Right renal pelvis (tissue), 4 donors: ENCODE data around the gene KRT71. TPM values are rescaled to one million over a fixed set of nuclear protein-coding genes. Genes with fewer than 3 reads are reported as not detected.

Source experiments
- DNase-seq, 4 donors: peaks; one replicate each; pipeline ENCODE4 v3.0.0-alpha.2; 2013; ENCODE audit warnings: low read depth in 4 of 4, low spot score in 3 of 4, missing footprints in 1 of 4
- polyA plus RNA-seq, 4 donors: library from polyadenylated mRNA; unstranded; fragments of 120-200 nt; gene quantifications; one replicate each; pipeline ENCODE4 v1.2.1, GENCODE V29; 2013; ENCODE audit not compliant: insufficient read length in 4 of 4

KRT71 gene
- polyA plus RNA-seq, 4 donors: not detected

DNA sequence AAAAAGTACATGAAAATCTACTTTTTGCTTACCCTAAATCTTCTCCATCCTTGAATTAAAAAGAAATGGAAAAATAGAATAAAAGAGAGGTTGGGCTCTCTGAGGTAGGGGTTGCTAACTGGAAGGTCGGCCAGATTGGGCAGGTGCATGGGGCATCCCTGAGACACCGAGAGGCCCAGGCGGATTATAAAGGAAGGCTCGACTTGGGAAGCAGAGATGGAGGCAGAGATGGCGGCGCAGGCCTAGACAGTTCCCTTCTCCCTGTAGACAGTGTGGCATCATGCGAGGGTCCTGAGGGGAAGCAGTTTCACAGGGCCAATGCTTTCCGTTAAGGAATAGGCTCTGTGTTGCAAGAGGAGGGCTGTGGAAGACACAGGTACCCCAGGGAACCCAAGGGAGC lies 24.4 kb upstream of the KRT71 start:
- DNase-seq: no peak

DNA sequence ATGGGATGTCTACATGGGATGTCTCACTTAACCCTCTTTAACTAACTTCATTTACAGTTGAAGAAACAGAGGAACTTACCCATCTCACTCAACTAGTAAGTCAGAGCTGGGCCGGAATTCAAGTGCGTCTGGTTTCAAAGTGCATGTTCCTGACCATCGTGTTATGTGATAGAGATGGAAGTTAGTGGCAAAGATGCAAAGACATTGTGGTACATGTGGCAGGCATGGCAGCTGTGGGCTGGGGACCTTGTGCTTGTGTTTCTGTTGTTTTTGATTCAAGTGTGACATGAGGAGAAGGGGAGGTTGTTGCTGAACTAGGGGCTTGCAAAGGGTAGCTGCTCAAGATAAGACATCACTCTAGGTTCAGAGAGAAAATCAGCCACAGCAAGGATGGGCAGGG lies 23.0 kb upstream of the KRT71 start:
- DNase-seq: no peak

DNA sequence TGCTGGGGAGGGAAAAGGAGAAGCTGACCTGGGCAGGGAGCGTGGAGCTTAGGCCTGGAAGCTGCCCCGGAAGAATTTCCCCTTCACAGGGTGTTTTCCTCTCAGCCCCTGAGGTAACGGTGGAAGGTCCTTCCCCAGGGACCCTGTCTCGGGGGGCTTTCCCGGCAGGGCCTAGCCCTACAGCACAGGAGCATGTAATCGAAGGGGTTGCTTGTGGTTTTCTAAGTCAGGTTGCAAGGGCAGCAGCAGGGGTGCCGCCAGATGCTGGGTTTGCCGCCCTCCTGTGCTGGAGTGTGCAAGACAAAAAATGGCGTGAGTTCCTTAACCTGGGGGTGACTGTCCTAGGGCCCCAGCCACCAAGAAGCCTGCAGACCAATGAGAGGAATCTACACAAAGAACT lies 22.3 kb upstream of the KRT71 start:
- DNase-seq: no peak

DNA sequence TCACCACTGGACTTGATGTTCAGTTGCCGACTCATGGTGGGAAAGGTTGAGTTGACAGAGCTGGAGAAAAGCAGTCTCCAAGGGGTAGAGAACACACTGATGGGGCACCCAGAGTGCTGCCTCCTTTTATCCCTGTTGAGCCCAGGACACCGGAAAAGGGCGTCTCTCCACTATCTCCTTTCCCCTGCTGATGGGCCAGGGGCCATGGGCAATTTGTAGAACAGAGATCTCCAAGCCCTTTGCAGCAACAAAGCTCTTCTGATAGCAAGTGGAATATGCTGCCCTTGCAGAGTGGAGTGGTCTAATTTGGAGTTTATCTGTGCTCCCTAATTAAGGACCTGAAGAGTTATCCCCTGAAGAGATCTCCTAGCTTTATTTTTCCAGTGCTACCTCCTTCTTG lies 20.8 kb upstream of the KRT71 start, which contains the start of gene KRT74:
TSS of gene KRT74 (minus strand) at position 101 of the 400 bp plus-strand sequence. CDS start at position 35, 66 bp downstream.
- DNase-seq: no peak

DNA sequence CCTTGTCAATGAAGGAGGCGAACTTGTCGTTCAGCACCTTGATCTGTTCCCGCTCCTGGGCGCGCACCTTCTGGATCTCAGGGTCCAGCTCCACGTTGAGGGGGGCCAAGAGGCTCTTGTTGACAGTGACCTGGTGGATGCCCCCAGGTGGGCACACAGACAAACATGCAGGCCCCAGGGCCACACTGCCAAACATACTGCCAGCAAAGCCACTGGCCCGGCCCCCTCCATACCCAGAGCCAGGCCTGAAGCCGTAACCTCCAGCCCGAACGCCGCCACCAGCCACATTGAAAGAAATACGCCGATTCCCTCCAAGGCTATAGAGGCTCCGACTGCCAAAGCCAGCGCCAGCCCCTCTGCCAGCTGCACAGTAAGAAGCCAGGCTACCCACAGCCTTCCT lies 20.4 kb upstream of the KRT71 start:
- no peak for DNase-seq

DNA sequence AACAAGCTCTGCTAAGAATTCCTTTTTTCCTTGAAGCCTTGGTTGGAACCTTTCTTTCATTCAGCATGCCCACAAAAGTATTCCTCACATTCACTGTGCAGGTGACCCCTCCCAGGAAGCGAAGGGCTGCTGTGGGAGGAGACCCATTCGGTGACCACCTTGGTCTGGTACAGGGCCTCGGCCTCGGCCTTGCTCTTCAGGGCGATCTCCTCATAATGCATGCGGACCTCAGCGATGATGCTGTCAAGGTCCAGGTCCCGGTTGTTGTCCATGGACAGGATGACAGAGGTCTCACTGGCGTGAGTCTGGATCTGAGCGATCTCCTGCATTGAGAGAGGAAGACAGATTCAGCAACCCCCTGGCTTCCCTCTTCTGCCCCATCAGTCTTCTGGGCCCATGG lies 17.6 kb upstream of the KRT71 start:
- DNase-seq: no peak

DNA sequence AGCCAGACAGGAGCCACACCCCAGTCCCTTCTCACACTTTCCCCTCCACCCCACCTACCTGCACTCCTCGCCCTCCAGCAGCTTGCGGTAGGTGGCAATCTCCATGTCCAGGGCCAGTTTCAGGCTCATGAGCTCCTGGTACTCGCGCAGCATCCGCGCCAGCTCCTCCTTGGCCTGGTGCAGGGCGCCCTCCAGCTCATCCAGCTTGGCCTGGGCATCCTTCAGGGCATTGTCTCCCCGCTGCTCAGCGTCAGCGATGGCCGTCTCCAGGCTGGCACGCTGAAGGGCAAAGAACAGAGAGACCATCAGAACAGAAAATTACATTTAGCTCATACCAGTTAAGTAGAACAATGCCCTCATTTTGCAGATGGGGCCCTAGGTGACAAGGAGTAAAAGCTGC lies 15.2 kb upstream of the KRT71 start:
- DNase-seq: no peak

DNA sequence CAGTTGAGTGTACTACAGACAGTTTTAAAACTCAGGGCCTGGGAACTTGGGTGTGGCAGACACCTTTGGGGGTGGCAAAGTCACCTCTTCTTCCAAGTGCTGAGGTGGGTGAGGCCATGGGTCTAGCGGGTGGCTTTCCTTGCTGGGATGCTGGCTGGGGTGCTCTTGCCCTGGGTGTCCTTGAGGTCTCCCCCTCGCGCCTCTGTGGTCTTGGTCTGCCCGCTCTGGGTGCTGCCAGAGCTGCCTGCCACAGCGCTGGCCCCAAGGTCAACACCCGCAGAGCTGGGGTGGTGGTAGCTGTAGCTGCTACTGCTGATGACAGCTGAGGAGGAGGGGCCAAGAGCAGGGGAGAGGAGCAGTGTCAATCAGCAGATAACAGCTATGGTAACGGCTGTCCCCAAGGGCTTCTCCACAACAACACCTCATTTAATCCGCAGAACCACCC lies 13.9 kb upstream of the KRT71 start:
- no peak for DNase-seq

DNA sequence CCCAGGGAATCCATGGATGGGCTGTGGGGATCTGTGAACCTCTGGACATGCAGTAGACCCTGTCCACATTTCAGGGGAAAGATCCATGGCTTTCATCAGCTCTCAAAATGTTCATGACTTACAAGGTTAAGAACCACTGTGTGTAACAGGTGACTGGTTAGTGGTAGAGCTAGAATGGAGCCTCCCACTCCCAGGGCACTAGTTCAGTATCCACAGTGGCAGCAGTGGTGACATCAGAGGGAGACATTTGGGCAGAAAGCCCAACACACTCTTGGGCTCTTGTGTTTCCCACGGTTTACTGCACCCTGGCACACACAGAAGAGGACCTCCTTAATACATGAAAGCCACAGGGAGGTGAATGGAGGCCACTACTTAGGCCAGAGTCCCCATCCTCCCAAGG lies 11.6 kb upstream of the KRT71 start:
- DNase-seq: no peak

DNA sequence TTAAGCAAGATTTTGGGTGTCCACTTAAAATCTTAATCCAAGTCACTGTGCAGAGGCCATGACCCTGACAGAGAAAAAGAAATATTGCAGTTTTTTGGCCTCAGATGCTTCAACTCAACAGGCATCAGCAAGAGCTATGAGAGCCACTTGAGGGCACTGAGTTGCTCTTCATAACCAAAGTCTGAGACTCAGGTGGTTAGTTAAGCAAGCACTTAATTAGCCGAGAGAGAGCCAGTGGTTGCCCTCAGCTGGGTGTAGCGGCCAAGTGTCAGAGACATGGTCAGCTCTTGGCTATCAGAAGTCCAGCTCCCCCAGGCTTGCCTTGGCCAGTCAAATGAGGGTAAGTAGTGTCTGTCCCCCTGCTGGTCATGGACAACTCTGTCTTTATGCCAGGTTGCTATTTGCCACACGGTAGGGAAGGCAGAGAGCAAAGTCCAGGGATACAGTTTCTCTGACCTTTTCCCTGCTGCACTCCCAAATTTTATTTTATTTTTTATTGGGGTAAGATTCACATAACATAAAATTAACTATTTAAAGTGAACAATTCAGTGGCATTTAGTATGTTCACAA lies 9.0 kb upstream of the KRT71 start:
- no peak for DNase-seq

DNA sequence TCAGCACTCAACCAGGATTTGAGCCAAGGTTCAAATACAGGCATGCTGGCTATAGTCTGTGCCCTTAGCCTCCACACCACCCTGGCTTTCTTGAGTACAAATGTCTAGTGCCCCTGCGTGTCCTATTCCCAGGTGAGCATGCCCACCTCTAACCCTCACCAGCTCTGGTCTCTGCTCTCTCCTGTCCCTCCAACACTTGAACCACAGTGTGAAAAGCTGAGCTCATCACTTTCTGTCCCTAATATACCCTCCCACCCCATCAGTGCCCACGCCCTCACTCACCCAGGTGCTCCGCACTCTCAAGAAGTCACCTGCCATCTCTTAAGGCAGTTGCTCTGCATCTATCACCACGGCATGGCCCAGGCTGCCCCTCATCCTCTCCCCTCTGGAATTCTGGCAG lies 7.0 kb upstream of the KRT71 start:
- DNase-seq: no peak

DNA sequence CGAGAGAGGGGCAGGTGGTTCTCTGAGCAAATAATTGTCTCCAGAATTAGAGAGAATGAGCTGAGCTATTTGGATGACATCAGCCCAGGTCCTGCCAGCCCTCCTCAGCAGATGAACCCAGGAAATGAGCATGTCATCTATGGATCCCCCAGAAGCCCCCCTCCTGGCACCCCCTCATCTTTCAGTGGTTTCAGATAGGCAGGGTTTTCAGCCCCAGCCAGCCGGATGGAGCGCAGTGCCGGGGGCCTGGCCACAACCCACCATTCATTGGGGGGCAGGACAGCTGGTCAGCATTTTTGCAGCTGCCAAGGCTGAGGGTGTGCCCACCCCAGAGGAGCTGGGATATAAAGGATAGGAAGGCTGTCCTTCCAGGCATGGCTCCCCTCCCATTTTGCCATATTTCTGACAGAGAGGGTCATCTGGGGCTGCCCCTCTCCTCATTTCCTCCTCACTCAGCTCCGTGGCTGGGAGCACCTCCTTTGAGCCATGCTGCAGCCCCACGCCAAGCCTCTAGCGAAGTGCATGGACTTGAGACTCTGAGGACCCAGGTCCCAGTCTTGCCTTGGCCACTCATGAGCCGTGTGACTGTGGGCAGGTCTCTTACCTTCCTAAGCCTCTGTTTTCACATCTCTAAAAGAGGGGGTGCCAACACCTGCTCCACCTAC lies 6.0 kb upstream of the KRT71 start:
- DNase-seq: no peak

DNA sequence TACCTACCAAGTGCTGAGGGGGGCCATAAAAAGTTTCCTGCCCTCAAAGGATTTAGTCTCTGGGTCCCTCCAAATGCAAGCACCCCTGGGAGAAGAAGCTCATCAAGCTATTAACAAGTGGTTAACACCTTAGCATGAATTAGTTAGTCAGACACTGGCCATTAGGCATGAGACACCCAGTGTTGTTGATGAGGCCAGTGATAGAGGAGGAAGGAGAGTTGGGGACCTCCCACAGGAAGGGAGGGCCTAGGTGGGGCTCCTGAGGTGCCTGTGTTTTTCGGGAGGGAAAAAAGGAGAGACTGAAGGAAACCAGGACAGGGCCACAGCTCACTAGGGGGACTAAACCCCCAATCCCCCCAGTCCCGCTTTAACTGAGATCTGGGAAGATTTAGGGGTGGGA lies 4.5 kb upstream of the KRT71 start:
- DNase-seq: no peak

DNA sequence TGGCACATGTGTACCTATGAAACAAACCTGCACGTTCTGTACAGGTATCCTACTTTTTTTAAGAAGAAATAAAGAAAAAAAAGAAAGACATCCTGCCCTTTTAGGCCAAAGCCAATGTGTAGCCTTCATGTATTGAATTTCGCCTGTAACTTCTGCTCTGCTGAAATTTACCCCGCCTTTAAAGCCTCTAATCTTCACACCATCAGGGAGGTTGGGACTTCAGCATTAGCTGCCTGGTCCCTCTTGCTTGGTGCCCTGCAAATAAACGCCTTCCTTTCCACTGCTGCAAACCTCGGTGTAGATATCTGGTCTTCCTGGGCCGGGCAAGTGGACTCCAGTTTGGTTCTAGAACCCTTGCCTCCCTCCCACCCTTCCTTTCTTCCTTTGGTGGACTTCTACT lies 2.6 kb upstream of the KRT71 start:
- DNase-seq: no peak

DNA sequence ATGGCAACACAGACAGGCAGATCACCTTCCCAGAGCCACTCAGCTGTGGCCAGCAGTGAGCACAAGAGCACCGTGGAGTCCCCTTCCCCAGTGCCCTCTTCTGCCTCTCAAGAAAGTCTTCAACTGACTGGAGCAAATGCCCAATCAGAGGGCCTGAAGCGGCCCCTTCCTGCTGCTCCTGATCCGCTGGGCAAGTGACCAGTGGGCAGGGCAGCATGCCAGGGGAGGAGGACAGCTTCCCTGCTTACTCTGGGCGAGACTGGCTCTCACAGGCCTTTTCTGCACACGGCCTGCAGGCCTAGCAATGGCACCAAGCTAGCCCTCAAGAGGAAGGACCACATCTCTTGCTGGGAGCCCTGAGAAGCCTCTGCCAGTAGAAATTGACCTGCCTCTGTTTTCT lies 890 bp downstream of the KRT71 start:
- no peak for DNase-seq

DNA sequence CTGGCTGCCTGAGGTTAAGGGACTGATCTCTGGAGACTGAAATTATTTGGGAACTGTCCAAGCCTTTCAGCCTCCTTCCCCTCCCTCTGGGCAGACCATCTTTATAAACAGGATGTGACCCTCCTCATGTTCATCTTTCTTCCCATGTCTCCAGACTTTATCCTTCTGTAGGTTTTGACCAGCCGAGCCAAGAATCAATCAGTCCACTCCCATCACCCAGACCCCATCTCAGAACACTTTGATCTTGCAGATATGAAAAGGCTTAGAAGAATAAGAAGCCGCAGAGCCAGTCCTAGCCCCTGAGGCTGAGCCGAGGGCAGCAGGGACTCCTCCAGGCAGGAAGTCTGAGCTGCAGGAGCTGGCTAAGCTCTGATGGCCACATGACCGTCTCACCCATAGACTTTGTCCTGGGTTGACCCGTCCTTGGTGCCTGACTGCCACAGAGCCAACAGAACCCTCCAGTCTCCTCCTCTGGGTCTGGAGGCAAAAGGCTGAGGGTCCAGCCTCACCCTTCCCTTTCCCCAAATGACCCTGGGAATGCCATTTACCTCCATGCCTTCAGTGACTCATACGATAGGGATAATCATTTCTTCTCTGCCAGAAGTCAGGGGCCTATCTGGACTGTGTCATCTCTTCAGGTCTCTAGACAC lies 1.6 kb downstream of the KRT71 start:
- no peak for DNase-seq

DNA sequence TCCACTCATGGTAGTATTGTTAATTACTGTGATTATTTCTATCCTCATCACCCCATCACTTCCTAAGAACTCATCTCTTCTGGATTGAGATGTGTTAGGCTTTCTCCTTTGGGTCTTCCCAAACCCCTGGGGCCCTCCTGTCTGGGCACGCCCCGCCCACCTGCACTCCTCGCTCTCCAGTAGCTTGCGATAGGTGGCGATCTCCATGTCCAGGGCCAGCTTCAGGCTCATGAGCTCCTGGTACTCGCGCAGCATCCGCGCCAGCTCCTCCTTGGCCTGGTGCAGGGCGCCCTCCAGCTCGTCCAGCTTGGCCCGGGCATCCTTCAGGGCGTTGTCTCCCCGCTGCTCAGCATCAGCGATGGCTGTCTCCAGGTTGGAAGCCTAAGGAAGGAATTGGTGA lies 6.8 kb downstream of the KRT71 start:
- no peak for DNase-seq

DNA sequence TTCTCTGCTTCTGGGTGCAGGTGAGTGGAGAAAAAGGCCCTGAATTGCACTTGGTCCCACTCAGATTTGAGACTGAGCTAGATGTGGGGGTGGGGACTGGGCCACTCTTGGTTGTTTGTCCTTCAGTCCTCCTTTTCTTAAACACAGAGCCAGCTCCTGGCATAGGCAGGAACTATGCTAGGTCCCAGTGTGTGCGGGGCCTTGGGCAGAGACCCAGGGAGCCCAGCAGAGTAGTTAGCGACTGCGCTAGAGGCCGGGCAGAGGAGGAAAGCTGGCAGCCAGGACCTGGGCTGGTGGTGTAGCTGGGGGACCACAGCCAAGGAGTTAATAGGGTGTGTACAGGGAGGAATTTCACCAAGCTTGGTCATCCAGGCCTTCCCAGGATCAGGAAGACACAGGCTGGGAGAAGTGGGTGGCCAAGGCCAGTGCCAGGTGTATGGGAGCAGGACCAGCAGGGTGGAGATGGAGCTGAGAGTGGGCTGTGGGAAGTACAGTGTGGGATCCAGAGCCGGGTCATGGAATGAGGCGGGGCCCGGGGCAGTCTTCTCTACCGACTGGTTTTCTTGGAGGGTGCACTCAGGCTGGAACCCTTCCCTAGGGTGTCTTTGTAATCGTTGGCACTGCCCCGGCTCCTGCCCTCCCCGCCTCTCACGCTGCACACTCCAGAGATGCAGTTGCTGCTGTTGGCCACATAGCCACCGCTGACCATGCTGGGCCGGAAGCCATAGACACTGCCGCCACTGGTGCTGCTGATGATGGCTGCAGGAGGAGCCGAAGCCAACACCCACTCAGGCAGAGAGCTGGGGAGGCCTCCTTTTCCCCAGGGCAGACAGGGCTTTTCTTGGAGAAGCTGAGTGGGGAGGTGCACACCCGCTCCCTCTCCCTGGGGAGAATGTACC lies 8.7 kb downstream of the KRT71 start:
- DNase-seq: no peak

DNA sequence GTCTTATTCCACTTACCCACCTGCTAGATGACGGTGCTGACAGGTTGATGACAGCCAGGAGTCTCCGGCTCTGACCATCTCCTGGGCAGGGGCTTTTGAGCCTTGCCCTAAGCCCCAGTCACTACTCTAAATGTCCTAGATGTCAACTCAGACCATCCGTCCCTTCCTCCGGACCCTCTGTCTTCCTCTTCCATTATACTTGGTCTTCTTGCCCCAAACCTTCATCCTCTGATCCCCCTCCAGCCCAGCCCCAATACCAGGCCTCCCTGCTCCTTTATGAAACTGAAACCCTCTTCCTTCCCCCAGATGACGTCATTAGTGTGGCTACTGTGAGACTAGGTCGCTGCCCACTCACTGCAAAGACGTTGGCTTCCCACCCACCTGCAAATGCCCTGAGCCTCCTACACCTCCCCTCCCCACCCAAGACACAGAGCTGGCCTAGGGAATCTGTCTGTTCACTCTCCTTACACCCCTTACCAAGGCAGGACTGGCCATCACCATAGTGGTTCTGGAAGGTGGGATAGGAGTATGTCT lies 10.1 kb downstream of the KRT71 start:
- no peak for DNase-seq

DNA sequence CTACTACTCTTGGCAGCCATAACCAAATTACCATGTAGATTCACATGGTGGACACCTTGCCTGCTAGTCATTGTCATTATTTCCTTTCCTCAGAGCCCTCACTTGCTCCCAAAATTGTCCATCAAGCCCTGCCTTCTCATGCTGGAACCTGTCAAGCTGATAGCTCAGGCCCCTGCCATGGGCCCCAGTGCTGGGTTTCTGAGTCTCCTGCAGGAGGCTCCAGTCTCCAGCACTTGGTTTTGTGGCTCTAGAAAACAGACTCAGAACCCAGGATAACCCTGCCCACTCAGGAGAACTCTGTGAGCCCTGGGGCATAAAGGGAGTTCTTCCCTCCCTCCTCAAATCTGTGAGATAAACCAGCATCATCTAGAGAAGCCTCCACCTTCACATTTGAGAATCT lies 10.8 kb downstream of the KRT71 start:
- DNase-seq: no peak

DNA sequence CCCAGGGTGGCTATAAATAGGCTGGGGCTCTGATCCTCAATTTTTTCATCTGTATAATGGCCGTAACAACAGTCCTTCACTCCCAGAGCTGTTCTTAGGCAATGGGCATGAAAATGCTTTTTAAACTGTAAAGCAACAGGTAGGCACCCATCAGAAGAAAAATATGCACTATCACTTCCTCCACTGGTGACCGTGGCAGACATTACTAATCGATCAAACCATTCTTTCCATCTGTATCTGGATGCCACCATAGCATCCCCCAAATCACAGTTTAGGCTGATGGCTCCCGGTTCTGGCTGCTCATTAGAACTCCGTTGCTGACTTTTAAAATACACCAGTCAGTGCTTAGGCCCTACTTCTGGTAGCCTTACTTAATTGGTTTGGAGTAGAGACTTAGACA lies 11.2 kb downstream of the KRT71 start:
- DNase-seq: no peak
